GM23248 (cell line): Measurements from ENCODE around the gene FAM114A1.

Experiments
- EZH2 ChIP-seq: fragments of 200-600 bp; sonication (generic); IDR thresholded peaks from 2 replicates; pipeline ENCODE4 v1.6.1; 2018; ENCODE audit warnings: antibody characterized with exemption, mild to moderate bottlenecking; ENCODE audit not compliant: insufficient read depth, poor library complexity, severe bottlenecking
- EZH2phosphoT487 ChIP-seq: fragments of 200-600 bp; sonication (generic); IDR thresholded peaks from 2 replicates; pipeline ENCODE4 v1.6.1; 2018; ENCODE audit warnings: antibody characterized with exemption, moderate library complexity, mild to moderate bottlenecking, low read depth; ENCODE audit not compliant: insufficient read depth

- TF ChIP-seq EZH2 (no peak), EZH2phosphoT487 (no peak)
Observed at GRCh38 chr4:38873290-38873944, 5.8 kb downstream of the FAM114A1 start.
